SK-N-SH treated with all-trans-retinoic acid at 6 μM for 48 hours (cell line): ENCODE measurements around the gene PSD.

Source experiments
- CREB5 ChIP-seq: fragments of 250-450 bp; sonication (Bioruptor Pico); IDR thresholded peaks from 2 replicates; pipeline ENCODE4 v1.5.1; 2020; ENCODE audit warnings: low read depth, mild to moderate bottlenecking, moderate library complexity
- CSDC2 ChIP-seq: fragments of 250-450 bp; sonication (Bioruptor Pico); IDR thresholded peaks from 2 replicates; pipeline ENCODE4 v1.5.0; 2020; ENCODE audit warnings: mild to moderate bottlenecking, moderate library complexity
- GLIS3 ChIP-seq: fragments of 250-450 bp; sonication (Bioruptor Pico); IDR thresholded peaks from 2 replicates; pipeline ENCODE4 v1.5.0; 2020; ENCODE audit warnings: mild to moderate bottlenecking, moderate library complexity
- RARB ChIP-seq: fragments of 250-450 bp; sonication (Bioruptor Pico); IDR thresholded peaks from 2 replicates; pipeline ENCODE4 v1.8.0; 2021; ENCODE audit warnings: mild to moderate bottlenecking, moderate library complexity
- TCF4 ChIP-seq: fragments of 250-450 bp; sonication (Bioruptor Pico); IDR thresholded peaks from 2 replicates; pipeline ENCODE4 v1.8.0; 2021; ENCODE audit warnings: mild to moderate bottlenecking, moderate library complexity, borderline replicate concordance
- ZC3H10 ChIP-seq: fragments of 250-450 bp; sonication (Bioruptor Pico); IDR thresholded peaks from 2 replicates; pipeline ENCODE4 v1.5.1; 2021; ENCODE audit warnings: mild to moderate bottlenecking, moderate library complexity
- ZFP3 ChIP-seq: fragments of 250-450 bp; sonication (Bioruptor Pico); IDR thresholded peaks from 2 replicates; pipeline ENCODE4 v1.5.0; 2020; ENCODE audit warnings: mild to moderate bottlenecking, moderate library complexity
- ZFP30 ChIP-seq: fragments of 450-650 bp; formaldehyde crosslinking; IDR thresholded peaks from 2 replicates; pipeline ENCODE4 v1.5.0; 2022; ENCODE audit warnings: mild to moderate bottlenecking, moderate library complexity
- ZNF70 ChIP-seq: fragments of 450-650 bp; formaldehyde crosslinking; IDR thresholded peaks from 2 replicates; pipeline ENCODE4 v1.5.0; 2020; ENCODE audit warnings: mild to moderate bottlenecking, moderate library complexity
- ZNF8 ChIP-seq: fragments of 450-650 bp; formaldehyde crosslinking; IDR thresholded peaks from 2 replicates; pipeline ENCODE4 v1.5.0; 2020; ENCODE audit warnings: mild to moderate bottlenecking, moderate library complexity

DNA sequence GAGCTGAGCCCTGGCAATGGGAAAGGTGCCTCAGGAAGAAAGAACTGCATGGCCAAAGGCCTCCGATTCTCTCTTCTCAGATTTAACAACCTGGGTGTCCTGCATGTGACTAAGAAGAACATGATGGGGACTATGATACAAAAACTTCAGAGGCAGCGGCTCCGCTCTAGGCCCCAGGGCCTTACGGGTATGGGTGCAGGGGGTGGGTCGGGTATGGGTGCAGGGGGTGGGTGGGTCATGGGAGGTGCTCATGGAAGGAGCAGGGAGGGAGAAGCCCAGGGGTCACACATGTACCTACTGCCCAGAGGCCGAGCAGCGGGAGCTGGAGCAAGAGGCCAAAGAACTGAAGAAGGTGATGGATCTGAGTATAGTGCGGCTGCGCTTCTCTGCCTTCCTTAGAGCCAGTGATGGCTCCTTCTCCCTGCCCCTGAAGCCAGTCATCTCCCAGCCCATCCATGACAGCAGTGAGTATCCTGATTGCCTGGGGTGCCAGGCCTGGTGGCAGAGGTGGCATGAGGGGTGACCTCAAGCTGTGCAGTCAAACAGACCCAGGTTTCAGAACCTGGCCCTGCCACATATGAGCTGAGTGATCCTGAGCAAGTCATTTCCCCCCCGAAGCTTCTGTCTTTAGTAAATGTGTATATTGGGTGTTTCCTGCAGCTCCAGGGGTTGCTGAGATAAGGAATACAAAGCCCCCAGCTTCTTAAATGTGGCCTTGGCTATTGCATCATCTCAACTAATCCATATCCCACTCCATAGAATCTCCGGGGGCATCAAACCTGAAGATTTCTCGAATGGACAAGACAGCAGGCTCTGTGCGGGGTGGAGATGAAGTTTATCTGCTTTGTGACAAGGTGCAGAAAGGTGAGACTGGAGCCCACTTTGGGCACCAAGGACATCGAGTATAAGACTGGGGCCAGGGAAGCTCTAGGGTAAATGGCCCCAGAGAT is 21.1 kb downstream of the PSD start:
- TF ChIP-seq ZNF70 (CRISPR knock-in tag) (no peak), ZFP3 (CRISPR knock-in tag) (no peak), ZC3H10 (CRISPR knock-in tag) (no peak), RARB (CRISPR knock-in tag) (no peak), ZFP30 (CRISPR knock-in tag) (no peak), CSDC2 (CRISPR knock-in tag) (no peak), GLIS3 (CRISPR knock-in tag) (no peak), TCF4 (CRISPR knock-in tag) (no peak), ZNF8 (CRISPR knock-in tag) (no peak), CREB5 (CRISPR knock-in tag) (no peak)
